Left renal pelvis (tissue), 4 donors: ENCODE measurements around the gene RPL26. TPM values are rescaled to one million over a fixed set of nuclear protein-coding genes. Genes with fewer than 3 reads are reported as not detected.
"Not testable (repeated sequence)": the region's sequence is repeated elsewhere in the genome, so short reads cannot be mapped to it uniquely, and the experiment has no call there.

Source experiments
- DNase-seq, 4 donors: peaks; one replicate each; pipeline ENCODE4 v3.0.0-alpha.2; 2013; ENCODE audit warnings: low read depth in 4 of 4, low spot score in 3 of 4
- polyA plus RNA-seq, 4 donors: library from polyadenylated mRNA; unstranded; fragments of 120-200 nt; gene quantifications; one replicate each; pipeline ENCODE4 v1.2.1, GENCODE V29; 2013; ENCODE audit not compliant: insufficient read length in 4 of 4

The RPL26 gene
- polyA plus RNA-seq, 4 donors = 2,282 to 2,993 (median 2,635) TPM

GRCh38 chr17:8369944-8370343 is 13.0 kb downstream of the RPL26 start:
- DNase-seq = no peak

- DNase-seq = no peak
These were observed 14.8 kb downstream of the RPL26 start for GRCh38 chr17:8368193-8368592.

GRCh38 chr17:8366231-8366630 is 16.8 kb downstream of the RPL26 start:
- no peak for DNase-seq

DNA sequence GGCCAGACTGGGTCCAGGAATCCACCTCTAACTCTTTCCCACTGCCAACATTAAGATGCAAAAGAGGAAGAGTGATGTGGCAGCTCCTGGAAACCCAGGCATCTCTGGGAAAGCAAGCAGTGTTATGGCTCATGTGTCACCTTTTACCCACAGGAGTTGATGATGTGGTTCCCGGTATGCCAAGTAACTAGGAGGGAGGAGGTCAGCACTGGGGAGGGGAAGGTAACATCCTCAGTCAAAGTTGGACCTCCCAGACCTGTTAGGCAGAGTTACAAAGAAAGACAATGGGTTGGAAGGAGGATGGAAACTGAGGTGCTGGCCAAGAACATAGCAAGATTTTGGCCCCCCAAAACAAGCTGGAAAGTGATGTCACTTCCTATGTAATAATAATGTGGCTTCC is 17.9 kb downstream of the RPL26 start:
- DNase-seq = no peak

DNA sequence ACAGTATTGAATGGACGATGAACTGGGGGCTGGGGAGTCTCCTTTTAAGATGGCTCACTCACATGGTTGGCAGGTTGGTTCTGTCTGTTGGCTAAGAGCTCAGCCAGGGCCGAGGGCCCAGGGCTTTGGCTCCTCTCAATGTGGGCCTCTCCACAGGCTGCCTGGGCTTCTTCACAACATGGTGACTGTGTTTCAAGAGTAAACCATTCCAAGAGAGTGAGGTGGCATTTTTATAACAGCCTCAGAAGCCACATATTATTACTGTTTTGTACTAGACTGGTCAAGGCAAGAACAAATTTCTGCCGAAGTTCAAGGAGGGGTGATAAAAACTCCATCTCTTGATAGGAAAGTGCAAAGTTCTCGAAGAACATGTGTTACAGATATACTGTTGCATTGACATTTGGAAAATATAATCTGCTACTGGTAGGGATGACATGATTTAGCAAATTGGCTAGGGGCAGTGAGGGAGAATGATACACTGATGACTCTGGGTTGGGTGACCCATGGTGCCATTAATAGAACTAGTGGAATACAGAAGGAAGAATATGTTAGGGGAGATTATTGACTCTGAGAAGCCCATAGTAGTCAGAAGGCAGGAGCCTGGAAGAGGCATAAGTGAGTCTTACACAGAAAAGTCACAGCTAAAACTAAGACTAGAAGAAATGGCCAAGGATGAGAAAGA is 20.2 kb downstream of the RPL26 start:
- DNase-seq = no peak

- DNase-seq = no peak
These were observed 22.2 kb downstream of the RPL26 start for GRCh38 chr17:8360751-8361150.

DNA sequence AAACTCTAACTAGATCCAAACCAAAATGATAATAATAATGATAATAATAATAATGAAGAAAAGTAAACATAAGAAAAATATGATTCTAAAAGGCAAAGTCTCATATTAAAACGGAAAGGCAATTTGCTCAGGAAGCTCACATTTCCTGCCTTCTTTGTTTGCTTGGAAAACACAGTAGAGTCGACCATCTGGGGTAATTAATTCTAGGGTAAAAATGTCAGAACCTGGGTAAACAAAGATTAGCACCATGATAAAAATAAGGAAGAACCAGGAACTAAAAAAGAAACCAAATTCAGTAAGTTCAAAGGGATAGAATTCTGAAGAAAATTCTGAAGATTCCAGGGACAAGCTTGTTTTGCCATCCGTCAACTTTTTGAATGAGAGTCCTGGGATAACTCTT is 22.7 kb downstream of the RPL26 start:
- no peak for DNase-seq

DNA sequence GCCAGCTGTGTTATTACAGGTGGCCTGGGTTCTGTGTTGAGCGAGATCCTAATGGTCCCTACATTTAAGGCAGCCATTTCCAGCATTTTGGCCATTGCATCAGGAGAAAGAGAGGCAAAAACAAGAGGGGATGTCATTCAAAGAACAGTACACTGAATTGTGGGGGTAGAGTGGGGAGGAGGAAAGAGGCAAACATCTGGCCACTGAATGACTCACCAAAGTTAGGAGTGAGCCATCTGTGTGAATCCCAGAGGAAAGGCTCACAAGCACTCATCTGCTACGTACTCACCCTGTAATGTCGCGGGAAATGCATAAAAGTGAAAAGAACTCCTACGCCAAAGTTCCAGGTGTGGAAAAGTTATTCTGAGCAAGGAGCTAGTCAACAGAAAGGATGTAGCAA is 23.2 kb downstream of the RPL26 start:
- DNase-seq = no peak

DNA sequence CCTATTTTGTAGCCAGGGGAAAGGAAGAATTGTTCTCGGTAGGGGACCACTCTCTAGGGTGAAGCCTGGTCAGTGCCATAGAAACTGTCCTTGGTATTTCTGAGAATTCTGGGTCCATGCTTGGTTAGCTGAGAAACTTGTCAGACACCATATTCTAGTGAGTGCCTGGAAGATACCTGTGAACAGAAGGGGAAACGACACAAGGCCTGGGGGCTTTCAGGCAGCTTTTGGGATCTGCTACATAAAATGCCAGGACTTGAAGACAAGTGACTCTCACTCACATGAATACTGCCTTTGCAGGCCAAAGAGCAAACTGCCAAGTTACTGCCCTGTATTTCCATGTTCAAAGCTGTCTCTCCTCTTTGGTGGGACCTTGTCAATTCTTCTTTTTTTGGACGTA is 25.1 kb downstream of the RPL26 start:
- no peak for DNase-seq

- DNase-seq = no peak
These were observed 28.8 kb downstream of the RPL26 start for GRCh38 chr17:8354236-8354635.

DNA sequence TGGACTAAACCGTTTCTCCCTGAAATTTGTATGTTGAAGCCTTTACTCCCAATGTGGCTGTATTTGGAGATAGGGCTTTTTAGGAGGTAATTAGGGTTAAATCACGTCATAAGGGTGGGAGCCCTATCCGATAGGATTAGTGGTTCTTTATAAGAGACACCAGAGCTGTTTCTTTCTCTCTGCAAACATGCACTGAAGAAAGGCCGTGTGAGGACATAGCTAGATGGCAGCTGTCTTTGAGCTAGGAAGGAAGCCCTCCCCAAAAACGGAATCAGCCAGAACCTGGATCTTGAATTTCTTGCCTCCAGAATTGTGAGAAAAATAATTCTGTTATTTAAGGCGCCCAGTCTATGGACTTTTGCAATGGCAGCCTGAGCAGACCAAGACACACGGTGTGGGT is 29.3 kb downstream of the RPL26 start:
- no peak for DNase-seq

GRCh38 chr17:8350339-8350738 is 32.7 kb downstream of the RPL26 start:
- DNase-seq = no peak

GRCh38 chr17:8347001-8347400 is 36.0 kb downstream of the RPL26 start:
- not testable (repeated sequence) for DNase-seq

- no peak for DNase-seq
These were observed 36.9 kb downstream of the RPL26 start for GRCh38 chr17:8345951-8346665.

GRCh38 chr17:8345052-8345690 is 37.8 kb downstream of the RPL26 start:
- no peak for DNase-seq

DNA sequence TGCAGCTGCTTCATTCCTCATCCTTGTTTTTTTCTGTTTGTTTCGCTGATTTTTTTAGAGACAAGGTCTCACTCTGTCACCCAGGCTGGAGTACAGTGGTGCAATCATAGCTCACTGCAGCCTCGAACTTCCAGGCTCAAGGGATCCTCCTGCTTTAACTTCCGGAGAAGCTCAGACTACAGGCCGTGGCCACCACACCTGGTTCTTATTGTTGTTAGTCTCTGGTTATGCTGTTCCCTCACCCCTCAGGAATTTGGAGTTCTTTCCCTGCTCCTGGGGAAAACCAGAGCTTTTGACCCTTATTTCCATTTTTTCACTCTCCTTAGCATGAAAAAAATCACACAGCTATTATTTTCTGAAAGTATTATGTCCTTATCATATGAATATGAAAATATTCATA is 41.5 kb downstream of the RPL26 start:
- DNase-seq = no peak

GRCh38 chr17:8339540-8339939 is 43.5 kb downstream of the RPL26 start, which contains the start of gene ODF4:
ODF4 (plus strand) TSS chr17:8339840; CDS start chr17:8340052, 212 bp downstream.
- no peak for DNase-seq

GRCh38 chr17:8338753-8339140 is 44.2 kb downstream of the RPL26 start:
- DNase-seq = no peak

DNA sequence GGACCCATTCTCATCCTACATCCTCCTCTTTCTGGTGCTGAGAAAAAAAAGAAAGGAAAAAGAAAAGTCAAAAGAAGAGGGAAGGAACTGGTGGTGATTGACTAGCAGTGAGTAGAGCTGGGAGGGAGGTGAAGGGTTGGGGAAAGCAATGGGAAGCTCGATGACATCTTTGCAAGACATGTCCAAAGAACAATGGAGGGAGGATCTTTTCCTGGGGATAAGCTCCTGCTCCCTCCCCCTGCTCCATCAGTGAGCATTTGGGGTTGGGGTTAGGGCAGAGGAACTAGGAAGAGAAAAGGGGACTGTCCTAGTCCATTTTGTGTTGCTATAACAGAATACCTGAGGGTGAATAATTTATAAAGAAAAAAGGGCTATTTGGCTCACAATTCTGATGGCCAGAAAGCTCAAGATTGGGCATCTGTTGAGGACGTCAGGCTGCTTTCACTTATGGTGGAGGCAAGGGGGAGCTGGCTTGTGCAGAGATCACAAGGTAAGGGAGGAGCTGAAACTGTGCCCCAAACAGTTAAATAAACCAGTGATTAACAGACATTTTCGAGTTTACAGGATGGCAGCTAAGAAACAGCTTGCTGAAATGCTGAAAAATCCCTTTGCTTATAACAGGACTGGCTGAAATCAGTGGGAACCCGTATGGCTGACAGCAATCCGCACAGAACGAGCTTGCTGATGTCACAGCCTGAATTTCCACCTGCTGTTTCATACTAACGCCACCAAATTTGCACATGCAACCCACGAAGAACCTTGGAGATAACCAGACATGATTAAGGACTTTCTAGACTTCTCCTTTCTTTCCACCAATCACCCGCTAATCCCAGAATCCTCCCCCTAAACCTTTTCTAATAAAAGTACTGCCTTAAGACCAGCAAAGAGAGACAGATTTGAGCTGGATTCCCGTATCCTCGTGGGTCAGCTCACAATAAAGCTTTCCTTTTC is 44.9 kb downstream of the RPL26 start:
- no peak for DNase-seq

GRCh38 chr17:8333281-8333680 is 49.7 kb downstream of the RPL26 start:
- no peak for DNase-seq

DNA sequence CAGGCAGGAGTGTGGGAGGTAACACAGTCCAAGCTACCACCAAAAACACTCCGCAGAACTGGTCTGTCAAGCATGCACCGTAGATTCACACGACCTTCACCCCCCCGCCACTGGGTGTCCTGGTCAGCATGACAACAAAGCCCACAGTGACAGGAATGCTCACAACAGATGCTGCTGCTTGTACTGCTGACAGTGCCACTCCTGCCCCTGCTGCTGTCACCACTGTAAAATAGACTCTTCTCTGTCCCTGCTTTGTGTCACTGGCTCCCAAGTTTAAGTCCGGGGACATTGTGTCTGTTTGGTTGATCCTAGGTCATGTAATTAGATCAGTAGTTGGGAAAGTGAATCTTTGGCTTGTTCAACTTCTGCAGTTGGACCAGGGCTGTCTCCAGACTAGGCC is 50.3 kb downstream of the RPL26 start:
- DNase-seq = no peak
